HG03558 (cell line): ENCODE results near the gene CACNA1B.

Source experiments
- ATAC-seq: cut with Tn5 transposase; IDR thresholded peaks from one replicate; pipeline ENCODE4 v1.9.1; 2021; ENCODE audit warnings: moderate number of reproducible peaks; ENCODE audit not compliant: unreplicated experiment; ENCODE audit errors: extremely low read depth

CACNA1B gene

GRCh38 chr9:138046641-138047301 is 169.2 kb downstream of the CACNA1B start:
- no peak for ATAC-seq

- ATAC-seq = no peak
These were observed 170.0 kb downstream of the CACNA1B start for GRCh38 chr9:138047469-138048040.

- no peak for ATAC-seq
These were observed 170.6 kb downstream of the CACNA1B start for GRCh38 chr9:138048184-138048583.

GRCh38 chr9:138049085-138049778 is 171.7 kb downstream of the CACNA1B start:
- ATAC-seq = no peak

GRCh38 chr9:138049779-138050471 is 172.3 kb downstream of the CACNA1B start:
- ATAC-seq = no peak

- ATAC-seq = no peak
These were observed 173.1 kb downstream of the CACNA1B start for GRCh38 chr9:138050472-138051330.

GRCh38 chr9:138051586-138052321 is 174.2 kb downstream of the CACNA1B start:
- ATAC-seq = no peak

- no peak for ATAC-seq
These were observed 174.7 kb downstream of the CACNA1B start for GRCh38 chr9:138052322-138052615.

GRCh38 chr9:138052635-138053320 is 175.2 kb downstream of the CACNA1B start:
- ATAC-seq = no peak

- no peak for ATAC-seq
These were observed 175.8 kb downstream of the CACNA1B start for GRCh38 chr9:138053321-138053868.

GRCh38 chr9:138053996-138054752 is 176.6 kb downstream of the CACNA1B start:
- ATAC-seq = no peak

- no peak for ATAC-seq
These were observed 180.1 kb downstream of the CACNA1B start for GRCh38 chr9:138057726-138058125.

GRCh38 chr9:138058181-138058580 is 180.6 kb downstream of the CACNA1B start:
- ATAC-seq = no peak

- ATAC-seq = no peak
These were observed 181.6 kb downstream of the CACNA1B start for GRCh38 chr9:138059196-138059595.

- ATAC-seq = no peak
These were observed 182.8 kb downstream of the CACNA1B start for GRCh38 chr9:138060365-138060764.

GRCh38 chr9:138060881-138061280 is 183.3 kb downstream of the CACNA1B start:
- ATAC-seq = no peak

- ATAC-seq = no peak
These were observed 184.0 kb downstream of the CACNA1B start for GRCh38 chr9:138061631-138062030.

- ATAC-seq = no peak
These were observed 184.6 kb downstream of the CACNA1B start for GRCh38 chr9:138062196-138062595.
